ENCODE measurements around the gene MRPL24.

DNA sequence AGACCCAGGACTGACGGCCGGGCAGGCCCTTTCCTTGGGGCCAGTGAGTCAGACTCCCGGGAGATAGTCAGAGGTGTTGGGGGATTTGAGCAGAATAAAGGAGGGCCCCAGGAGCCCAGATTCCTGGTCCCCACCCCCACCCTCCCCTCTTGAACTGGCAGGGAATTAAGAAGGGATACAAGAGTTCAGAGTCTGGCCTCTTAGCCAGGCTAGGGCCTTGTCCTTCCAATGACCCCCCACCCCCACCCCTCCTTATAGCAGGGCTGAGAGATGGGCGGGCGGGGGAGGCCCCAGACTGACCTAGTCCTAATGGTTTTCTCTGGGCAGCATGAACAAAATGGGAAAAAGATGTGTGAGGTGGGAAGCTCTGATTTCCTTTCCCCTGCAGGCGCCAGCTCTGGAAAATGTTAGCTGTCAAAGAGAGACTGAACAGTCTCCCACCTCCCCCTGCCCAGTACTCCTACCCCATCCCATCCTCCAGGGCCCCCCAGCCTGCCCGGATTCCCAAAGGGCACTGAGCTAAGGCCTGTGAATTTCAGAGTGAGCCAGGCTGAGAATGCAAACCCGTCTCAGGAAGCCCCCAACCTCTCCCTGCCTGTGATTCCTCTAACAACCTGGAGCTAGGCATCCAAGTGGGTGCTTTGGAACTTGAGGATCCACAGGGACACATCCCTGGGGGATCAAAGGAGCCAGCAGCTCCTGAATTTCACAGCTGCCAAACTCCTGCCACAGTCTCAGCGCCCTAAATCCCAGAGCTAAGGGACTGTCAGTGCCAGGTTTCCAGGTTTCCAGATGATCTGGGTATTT, 29.7 kb downstream of the MRPL24 start:
- TF ChIP-seq POLR2A (conservative IDR thresholded peaks at IDR 0.05) (no peak), CEBPB (tag; IDR thresholded peaks at IDR 0.05) (no peak), TCF3 (CRISPR knock-in tag; IDR thresholded peaks at IDR 0.05) (no peak), ZNF274 (IDR thresholded peaks at IDR 0.05; ENCODE audit: borderline replicate concordance, low read depth, low read length) (no peak), MEF2A (IDR thresholded peaks at IDR 0.05; ENCODE audit: control insufficient read depth, low read depth, low read length) (no peak), E2F6 (IDR thresholded peaks at IDR 0.05; ENCODE audit: borderline replicate concordance in 1 of 2, extremely low read depth in 1 of 2, insufficient read depth in 1 of 2, insufficient read length in 1 of 2, low read depth in 1 of 2, low read length in 1 of 2, poor library complexity in 1 of 2, severe bottlenecking in 1 of 2) (no peak), ZNF57 (CRISPR knock-in tag; IDR thresholded peaks at IDR 0.05) (no peak), JUN (IDR thresholded peaks at IDR 0.05; ENCODE audit: borderline replicate concordance, low read depth, low read length) (no peak), JUN (CRISPR knock-in tag; IDR thresholded peaks at IDR 0.05; ENCODE audit: borderline replicate concordance) (no peak), FOXP4 (CRISPR knock-in tag; IDR thresholded peaks at IDR 0.05; ENCODE audit: borderline replicate concordance) (no peak), MLX (CRISPR knock-in tag; conservative IDR thresholded peaks at IDR 0.05) (no peak), CBFB (CRISPR knock-in tag; IDR thresholded peaks at IDR 0.05) (no peak), YY1 (IDR thresholded peaks at IDR 0.05; ENCODE audit: borderline replicate concordance in 1 of 3, control insufficient read depth in 1 of 3, extremely low read depth in 1 of 3, insufficient read depth in 3 of 3, insufficient read length in 1 of 3, insufficient replicate concordance in 2 of 3, low read depth in 1 of 3, low read length in 2 of 3) (no peak), HDGF (IDR thresholded peaks at IDR 0.05) (no peak)
- TF ChIP-seq, protein P1, sequence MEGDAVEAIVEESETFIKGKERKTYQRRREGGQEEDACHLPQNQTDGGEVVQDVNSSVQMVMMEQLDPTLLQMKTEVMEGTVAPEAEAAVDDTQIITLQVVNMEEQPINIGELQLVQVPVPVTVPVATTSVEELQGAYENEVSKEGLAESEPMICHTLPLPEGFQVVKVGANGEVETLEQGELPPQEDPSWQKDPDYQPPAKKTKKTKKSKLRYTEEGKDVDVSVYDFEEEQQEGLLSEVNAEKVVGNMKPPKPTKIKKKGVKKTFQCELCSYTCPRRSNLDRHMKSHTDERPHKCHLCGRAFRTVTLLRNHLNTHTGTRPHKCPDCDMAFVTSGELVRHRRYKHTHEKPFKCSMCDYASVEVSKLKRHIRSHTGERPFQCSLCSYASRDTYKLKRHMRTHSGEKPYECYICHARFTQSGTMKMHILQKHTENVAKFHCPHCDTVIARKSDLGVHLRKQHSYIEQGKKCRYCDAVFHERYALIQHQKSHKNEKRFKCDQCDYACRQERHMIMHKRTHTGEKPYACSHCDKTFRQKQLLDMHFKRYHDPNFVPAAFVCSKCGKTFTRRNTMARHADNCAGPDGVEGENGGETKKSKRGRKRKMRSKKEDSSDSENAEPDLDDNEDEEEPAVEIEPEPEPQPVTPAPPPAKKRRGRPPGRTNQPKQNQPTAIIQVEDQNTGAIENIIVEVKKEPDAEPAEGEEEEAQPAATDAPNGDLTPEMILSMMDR (IDR thresholded peaks at IDR 0.05 in 2 of 3, conservative IDR thresholded peaks at IDR 0.05 in 1 of 3; ENCODE audit: insufficient read depth in 2 of 3, low read depth in 1 of 3, low read length in 3 of 3): no peak
